K562 (cell line): Measurements from ENCODE around the gene IFT172.

Source experiments
- CREB1 ChIP-seq, 2 experiments: sonication (generic) in 1 of 2; formaldehyde crosslinking in 1 of 2; IDR thresholded peaks; 2 replicates each; pipeline versions ENCODE4 v1.6.1 to v1.8.0; 2012 to 2022; ENCODE audit warnings: inconsistent platforms in 1 of 2, mild to moderate bottlenecking in 1 of 2, missing genetic modification reagents in 1 of 2, moderate library complexity in 1 of 2
- HOMEZ ChIP-seq: fragments of 250-450 bp; sonication (Bioruptor Pico); IDR thresholded peaks from 2 replicates; pipeline ENCODE4 v1.4.0; 2020; ENCODE audit warnings: mild to moderate bottlenecking, moderate library complexity
- MED1 ChIP-seq: sonication (generic); formaldehyde crosslinking; IDR thresholded peaks from 2 replicates; pipeline ENCODE4 v1.8.1; 2023; ENCODE audit warnings: missing genetic modification reagents, borderline replicate concordance
- POLR2AphosphoS5 ChIP-seq: IDR thresholded peaks from 2 replicates; pipeline ENCODE4 v1.6.1; 2011; ENCODE audit warnings: mild to moderate bottlenecking, low read depth, low read length, moderate library complexity; ENCODE audit not compliant: control insufficient read depth, insufficient read depth

- no peak for TF ChIP-seq MED1 (CRISPR knock-in tag)
- no peak for TF ChIP-seq HOMEZ (CRISPR knock-in tag)
- TF ChIP-seq POLR2AphosphoS5 = no peak
- no peak for TF ChIP-seq CREB1 (IDR thresholded peaks at IDR 0.05)
- no peak for TF ChIP-seq CREB1 (CRISPR knock-in tag; IDR thresholded peaks at IDR 0.05)
These were observed 90.6 kb downstream of the IFT172 start for GRCh38 chr2:27398962-27399361.
